IPS-15b (cell line): ENCODE measurements around the gene YTHDF1.

Experiments used
- H3K27me3 ChIP-seq: one replicate; pipeline ENCODE4 v1.6.1; 2013; ENCODE audit warnings: low read length; ENCODE audit not compliant: control insufficient read depth, insufficient read depth
- H3K36me3 ChIP-seq: one replicate; pipeline ENCODE4 v1.6.1; 2013; ENCODE audit warnings: low read length; ENCODE audit not compliant: control insufficient read depth, insufficient read depth
- H3K4me1 ChIP-seq: one replicate; pipeline ENCODE4 v1.6.1; 2013; ENCODE audit warnings: mild to moderate bottlenecking, low read length; ENCODE audit not compliant: control insufficient read depth, insufficient read depth
- H3K4me3 ChIP-seq: one replicate; pipeline ENCODE4 v1.5.1; 2013; ENCODE audit warnings: low read depth, low read length
- H3K9ac ChIP-seq: one replicate; pipeline ENCODE4 v1.6.1; 2013; ENCODE audit warnings: low read depth, mild to moderate bottlenecking, low read length
- H3K9me3 ChIP-seq: one replicate; pipeline ENCODE4 v1.6.1; 2013; ENCODE audit warnings: mild to moderate bottlenecking, low read length; ENCODE audit not compliant: control insufficient read depth, insufficient read depth

YTHDF1 gene

DNA sequence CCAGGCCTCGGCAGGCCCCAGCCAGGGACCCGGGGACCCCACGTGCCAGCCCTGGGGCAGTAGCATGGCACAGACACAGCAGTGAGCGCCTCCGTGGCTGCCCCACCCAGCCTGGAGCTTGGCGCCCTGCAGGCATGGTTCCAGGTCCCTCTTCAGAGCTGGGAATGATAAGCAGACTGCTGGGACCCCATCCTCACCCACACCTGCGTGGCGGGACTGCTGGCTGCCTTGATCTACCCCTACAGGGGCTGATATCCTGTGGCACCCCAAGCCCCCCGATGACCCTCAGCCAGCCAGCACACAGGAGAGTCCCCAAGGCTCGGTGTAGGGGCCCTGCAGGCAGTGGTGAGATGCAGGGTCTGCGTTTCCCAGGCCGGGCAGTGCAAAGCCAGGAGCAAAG is 47.1 kb downstream of the YTHDF1 start:
- Histone ChIP-seq H3K9me3 (no peaks in the 10 kb centered on the region), H3K27me3 (peaks cover 14% of the 10 kb centered on the region), H3K36me3 (no peaks in the 10 kb centered on the region), H3K4me1 (peaks cover 4% of the 10 kb centered on the region), H3K4me3 (no peak overlapping the region), H3K9ac (no peak overlapping the region)

DNA sequence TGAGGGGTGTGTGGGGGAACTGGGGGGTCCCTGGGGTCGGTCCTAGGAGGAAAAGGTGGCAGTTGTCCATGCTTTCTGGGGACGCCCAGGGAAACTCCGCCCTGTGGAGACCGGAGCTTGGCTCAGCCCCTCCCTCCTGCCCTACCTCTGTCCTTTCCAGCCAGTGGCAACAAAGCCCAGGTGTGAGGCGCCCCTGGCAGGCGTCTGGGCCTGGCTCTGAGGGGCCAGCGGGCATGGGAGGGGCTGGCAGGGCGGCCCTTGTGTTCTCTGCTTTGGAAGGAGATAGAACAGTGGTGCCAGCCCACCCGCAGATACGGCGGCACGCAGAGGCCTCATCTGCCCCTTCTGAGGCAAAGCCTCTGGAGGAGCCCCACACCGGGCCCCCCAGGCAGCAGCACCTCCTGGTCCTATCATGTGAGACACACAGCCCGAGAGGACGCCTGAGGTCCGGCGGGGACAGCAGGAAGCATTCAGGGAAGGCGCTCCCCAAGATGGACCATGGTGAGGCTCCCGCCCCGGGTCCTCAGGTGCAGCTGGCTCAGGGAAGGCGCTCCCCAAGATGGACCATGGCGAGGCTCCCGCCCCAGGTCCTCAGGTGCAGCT is 47.9 kb downstream of the YTHDF1 start:
- no peaks in the 10 kb centered on the region for H3K9me3 ChIP-seq
- no peaks in the 10 kb centered on the region for H3K4me1 ChIP-seq
- H3K36me3 ChIP-seq: no peaks in the 10 kb centered on the region
- no peak overlapping the region for H3K9ac ChIP-seq
- peaks cover 7% of the 10 kb centered on the region for H3K27me3 ChIP-seq
- no peak overlapping the region for H3K4me3 ChIP-seq

GRCh38 chr20:63167026-63167917 is 48.7 kb downstream of the YTHDF1 start:
- Histone ChIP-seq H3K9me3 (no peaks in the 10 kb centered on the region), H3K36me3 (no peaks in the 10 kb centered on the region), H3K9ac (no peak overlapping the region), H3K27me3 (peaks cover 6% of the 10 kb centered on the region), H3K4me3 (no peak overlapping the region), H3K4me1 (no peaks in the 10 kb centered on the region)

- H3K9me3 ChIP-seq: no peaks in the 10 kb centered on the region
- H3K4me1 ChIP-seq: no peaks in the 10 kb centered on the region
- peaks cover 2% of the 10 kb centered on the region for H3K27me3 ChIP-seq
- no peak overlapping the region for H3K4me3 ChIP-seq
- no peak overlapping the region for H3K9ac ChIP-seq
- H3K36me3 ChIP-seq: no peaks in the 10 kb centered on the region
Observed at GRCh38 chr20:63166193-63167020, 49.5 kb downstream of the YTHDF1 start.

DNA sequence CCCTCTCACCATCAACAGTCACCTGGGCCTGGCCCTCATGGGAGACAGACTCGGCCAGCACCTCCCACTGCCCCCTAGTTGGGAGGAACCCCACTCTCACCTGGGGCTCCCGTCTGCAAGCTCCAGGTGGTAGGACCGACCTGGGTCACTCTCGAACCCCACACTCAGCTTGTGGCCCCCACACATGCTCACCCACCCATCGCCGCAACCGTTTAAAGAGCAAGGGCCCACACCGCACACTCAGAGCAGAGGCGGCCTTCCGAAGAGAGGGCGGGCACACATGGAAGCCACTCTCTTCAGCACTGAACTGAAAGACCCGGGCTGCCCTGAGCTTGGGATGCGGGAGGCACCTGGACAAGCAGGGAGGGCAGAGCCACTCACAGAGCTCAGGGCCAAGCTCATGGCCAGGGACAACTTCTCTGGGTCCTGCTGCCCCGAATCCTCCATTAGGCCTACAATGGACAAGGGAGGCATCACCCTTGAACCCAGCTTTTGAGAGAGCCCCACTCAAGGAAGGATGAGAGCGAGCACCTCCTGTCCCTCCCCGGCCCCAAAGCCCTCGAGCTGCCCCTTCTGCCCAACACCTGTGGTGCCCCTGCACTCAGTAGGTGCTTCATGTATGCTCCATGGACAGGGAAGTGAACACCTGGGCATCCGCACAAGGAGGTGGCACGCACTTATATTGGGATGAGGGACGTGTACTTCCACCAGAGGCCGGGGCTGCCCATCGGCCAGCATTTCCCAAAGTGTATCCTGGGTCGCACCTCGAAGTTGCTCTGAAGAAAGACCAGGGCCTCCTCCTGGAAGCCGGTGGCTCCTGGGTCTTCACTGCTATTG is 50.4 kb downstream of the YTHDF1 start:
- H3K4me1 ChIP-seq: no peaks in the 10 kb centered on the region
- no peaks in the 10 kb centered on the region for H3K27me3 ChIP-seq

DNA sequence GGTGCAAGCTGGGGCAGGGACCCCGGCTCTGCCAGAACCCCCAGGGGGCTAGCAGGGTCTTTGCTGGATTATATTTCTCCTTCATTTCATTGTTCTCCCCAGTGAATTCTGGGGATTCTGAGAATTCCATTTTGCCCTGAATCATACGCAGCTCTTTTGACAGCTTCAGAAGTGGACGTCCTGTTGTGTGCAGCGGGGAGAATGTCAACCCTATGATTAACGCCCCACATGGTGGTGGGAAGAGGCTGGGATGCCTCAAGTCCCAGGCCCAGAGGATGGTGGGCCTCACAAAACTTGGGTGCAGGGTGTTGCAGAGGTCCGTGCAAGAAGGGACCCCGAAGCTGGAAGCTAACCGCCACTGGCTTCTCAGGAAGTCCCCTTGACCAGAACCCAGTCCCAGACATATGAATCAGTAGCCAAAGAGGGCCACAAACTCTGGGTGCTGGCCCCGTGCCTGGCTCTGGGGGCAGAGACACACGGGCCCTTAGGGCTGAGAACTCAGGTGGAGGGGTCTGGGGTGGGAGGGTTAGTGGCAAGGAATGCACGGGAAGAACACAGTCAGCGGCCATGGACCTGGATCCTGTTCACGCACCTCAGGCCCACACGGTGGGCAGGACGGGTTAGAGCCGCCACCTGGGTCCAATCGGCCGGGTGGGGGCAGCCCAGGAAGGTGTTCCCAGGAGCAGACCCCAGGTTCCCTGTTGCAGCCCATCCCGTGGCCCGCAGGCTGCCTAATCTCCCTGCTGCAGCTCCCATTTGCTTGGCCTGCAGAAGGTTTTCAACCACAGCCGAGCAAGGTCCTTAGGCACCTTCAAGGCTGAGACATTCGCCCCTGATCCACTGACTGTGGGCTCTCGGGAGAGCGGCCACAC is 51.2 kb downstream of the YTHDF1 start:
- Histone ChIP-seq H3K36me3 (no peaks in the 10 kb centered on the region), H3K4me3 (no peak overlapping the region), H3K9ac (no peak overlapping the region), H3K4me1 (no peaks in the 10 kb centered on the region), H3K9me3 (no peaks in the 10 kb centered on the region), H3K27me3 (no peaks in the 10 kb centered on the region)

More for the DNA sequence above, 50.4 kb downstream of the YTHDF1 start:
- Histone ChIP-seq H3K4me3 (no peak overlapping the region), H3K9ac (no peak overlapping the region), H3K36me3 (no peaks in the 10 kb centered on the region), H3K9me3 (no peaks in the 10 kb centered on the region)

- H3K36me3 ChIP-seq: no peaks in the 10 kb centered on the region
- no peak overlapping the region for H3K4me3 ChIP-seq
- H3K27me3 ChIP-seq: no peaks in the 10 kb centered on the region
- H3K9me3 ChIP-seq: no peaks in the 10 kb centered on the region
- H3K9ac ChIP-seq: no peak overlapping the region
- no peaks in the 10 kb centered on the region for H3K4me1 ChIP-seq
Observed at GRCh38 chr20:63163596-63164483, 52.1 kb downstream of the YTHDF1 start.

DNA sequence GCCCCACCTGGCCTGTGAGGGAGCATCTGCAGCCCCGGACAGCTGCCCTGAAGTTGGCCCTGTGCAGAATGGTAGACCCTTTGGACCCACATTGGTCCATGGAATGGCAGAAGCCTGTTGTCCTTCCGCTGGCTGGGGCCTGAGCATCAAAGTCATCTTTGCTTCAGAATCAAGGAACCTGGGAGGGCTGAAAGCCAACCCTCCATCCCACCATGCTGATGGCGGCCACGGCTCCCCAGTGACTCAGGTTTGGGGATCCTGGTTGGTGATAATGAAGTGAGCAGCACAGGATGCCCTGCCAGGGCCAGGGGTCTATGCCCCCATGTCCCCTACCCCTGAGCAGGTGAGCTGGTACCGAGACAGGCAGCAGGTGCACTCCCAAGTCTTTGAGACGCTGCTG is 52.8 kb downstream of the YTHDF1 start:
- H3K36me3 ChIP-seq: no peaks in the 10 kb centered on the region
- no peaks in the 10 kb centered on the region for H3K9me3 ChIP-seq
- no peak overlapping the region for H3K9ac ChIP-seq
- H3K4me3 ChIP-seq: no peak overlapping the region
- no peaks in the 10 kb centered on the region for H3K27me3 ChIP-seq
- H3K4me1 ChIP-seq: no peaks in the 10 kb centered on the region

- Histone ChIP-seq H3K4me1 (no peaks in the 10 kb centered on the region), H3K4me3 (no peak overlapping the region), H3K36me3 (no peaks in the 10 kb centered on the region), H3K9me3 (no peaks in the 10 kb centered on the region), H3K27me3 (no peaks in the 10 kb centered on the region), H3K9ac (no peak overlapping the region)
Observed at GRCh38 chr20:63162206-63162795, 53.6 kb downstream of the YTHDF1 start.
